NB4 (cell line): ENCODE measurements around the gene PITRM1.

Source experiments
- CTCF ChIP-seq: IDR thresholded peaks from one replicate; pipeline ENCODE4 v1.5.1; 2012; ENCODE audit warnings: low read depth, low read length
- POLR2A ChIP-seq: IDR thresholded peaks from 2 replicates; pipeline ENCODE4 v1.6.1; 2011; ENCODE audit warnings: mild to moderate bottlenecking; ENCODE audit not compliant: insufficient read length; ENCODE audit errors: extremely low read depth

- TF ChIP-seq CTCF, result no peak
- no peak for TF ChIP-seq POLR2A
These were observed 29.2 kb upstream of the PITRM1 start for GRCh38 chr10:3201796-3202195.
